ENCODE measurements around the gene RNF144A. TPM values are rescaled to one million over a fixed set of nuclear protein-coding genes. Genes with fewer than 3 reads are reported as not detected.

The RNF144A gene
- total and polyA plus RNA-seq, 2 experiments from 2014 or later: 2.8 to 14.7 TPM

DNA sequence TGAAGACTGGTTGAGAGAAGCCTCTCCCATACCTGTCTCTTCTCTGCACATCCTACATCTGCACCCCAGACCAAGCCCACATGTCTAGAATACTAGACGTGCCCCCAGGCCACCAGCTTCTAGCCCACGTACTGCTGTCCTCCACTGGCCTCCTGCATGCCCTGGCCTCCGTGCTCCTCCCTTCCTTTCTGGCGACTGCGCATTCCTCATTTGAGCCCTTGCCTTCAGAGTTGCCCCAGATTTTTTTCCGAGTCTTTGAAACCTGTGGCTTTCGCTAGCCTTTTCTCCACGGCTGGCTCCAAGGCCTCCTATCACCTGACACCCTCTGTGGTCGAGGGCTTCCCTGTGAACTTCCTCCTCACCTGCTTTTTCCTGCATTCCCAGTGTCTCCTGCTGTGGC, 11.2 kb downstream of the RNF144A start:
- Histone ChIP-seq H3K9me2 (ENCODE audit: insufficient read depth) (no peaks in the 10 kb centered on the region), H4K20me1 (replicated peaks; ENCODE audit: insufficient read depth) (no peaks in the 10 kb centered on the region; the same call in 1 of the 2 replicates), H3K27me3 (ENCODE audit: insufficient read depth) (no peaks in the 10 kb centered on the region), H3F3A (replicated peaks; ENCODE audit: low read depth) (no peaks in the 10 kb centered on the region), H3K4me3 (no peak overlapping the region), H3K79me2 (replicated peaks; ENCODE audit: insufficient read depth) (peaks cover 3% of the 10 kb centered on the region; the same call in 1 of the 2 replicates), H2AFZ (no peak overlapping the region), H3K4me1 (ENCODE audit: insufficient read depth) (peaks cover 12% of the 10 kb centered on the region; the same call in 1 of the 2 replicates), H3K27ac (ENCODE audit: low read depth) (no peak overlapping the region), H3K4me2 (no peak overlapping the region), H3K36me3 (ENCODE audit: insufficient read depth) (no peaks in the 10 kb centered on the region)
- Mint-ChIP-seq H3K27ac (no peak overlapping the region), H3K4me1 (peaks cover 38% of the 10 kb centered on the region), H3K9me3 (no peaks in the 10 kb centered on the region), H3K4me3 (no peak overlapping the region), H3K36me3 (ENCODE audit: low read depth) (peaks cover 4% of the 10 kb centered on the region), H3K27me3 (ENCODE audit: insufficient read depth, low read depth, poor library complexity) (peaks cover under 1% of the 10 kb centered on the region)
- ATAC-seq (no peak), DNase-seq (ENCODE audit: low spot score) (no peak)
- TF ChIP-seq REST (IDR thresholded peaks at IDR 0.05; ENCODE audit: unreplicated experiment): no peak
- TF ChIP-seq EZH2 (IDR thresholded peaks at IDR 0.05; ENCODE audit: low read depth, unreplicated experiment): no peak
- no peak for TF ChIP-seq ZNF331 (CRISPR knock-in tag; IDR thresholded peaks at IDR 0.05; ENCODE audit: low read depth)
- no peak for TF ChIP-seq JUNB (IDR thresholded peaks at IDR 0.05; ENCODE audit: unreplicated experiment)
- TF ChIP-seq STAT1 (IDR thresholded peaks at IDR 0.05; ENCODE audit: unreplicated experiment): no peak
- no peak for TF ChIP-seq CTCF (conservative IDR thresholded peaks at IDR 0.05; ENCODE audit: low read depth in 2 of 2)
- no peak for TF ChIP-seq POLR2AphosphoS5 (IDR thresholded peaks at IDR 0.05; ENCODE audit: low read depth)
- no peak for TF ChIP-seq ZNF462 (CRISPR knock-in tag; IDR thresholded peaks at IDR 0.05)
